Endometrial microvascular endothelial cells (primary cell): ENCODE results near the gene KIAA0930. TPM values are rescaled to one million over a fixed set of nuclear protein-coding genes. Genes with fewer than 3 reads are reported as not detected.

ENCODE experiments used
- in situ Hi-C: cut with HindIII; loops from 2 replicates; pipeline ENCODE4 v1.10.0; 2017; ENCODE audit warnings: low sequenced_read_pairs, low pct_unique_long_range_greater_than_20kb; ENCODE audit errors: inconsistent ontology term
- total RNA-seq: library from RNA; depleted of rRNA; stranded (reverse); fragments of >200 nt; gene quantifications from one replicate; pipeline ENCODE4 v1.2.3, GENCODE V29; 2015; ENCODE audit errors: inconsistent ontology term

KIAA0930 gene
- total RNA-seq, 1 donor from 2014 or later: 37.9 TPM

DNA sequence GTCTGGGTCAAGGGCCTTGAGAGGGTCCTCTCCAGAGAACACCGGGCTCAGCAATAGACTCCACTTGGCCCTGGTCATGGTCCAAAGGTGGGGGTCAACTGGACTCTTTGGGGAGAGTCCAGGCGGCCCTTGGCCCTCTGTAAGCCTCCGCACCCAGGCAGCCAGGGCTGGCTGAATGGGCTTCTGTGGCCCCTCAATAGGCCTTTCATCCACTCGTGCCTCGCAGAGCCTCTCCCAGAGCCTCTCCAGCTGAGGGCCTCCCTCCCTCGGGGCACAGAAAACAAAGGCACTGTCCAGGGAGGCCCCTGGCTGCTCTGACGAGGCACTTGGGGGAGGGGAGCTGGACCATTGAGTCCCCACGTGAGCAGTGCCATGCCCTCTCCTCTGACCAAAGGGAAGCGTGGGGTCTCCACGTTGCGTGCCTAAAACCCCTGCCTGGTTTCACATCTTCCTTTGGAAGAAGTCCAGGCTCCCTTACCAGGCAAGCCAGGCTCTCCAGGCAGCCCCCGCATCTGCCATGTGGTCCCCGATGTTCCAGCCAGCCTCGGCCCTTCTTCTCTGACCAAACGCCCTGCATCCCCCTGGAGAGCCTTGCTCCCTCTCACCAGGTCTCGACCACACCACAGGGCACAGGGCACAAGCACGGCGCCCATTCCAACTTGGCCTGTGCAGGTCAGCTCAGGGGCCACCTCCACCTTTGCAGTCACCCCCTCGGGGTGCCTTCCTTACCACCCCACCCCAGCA is 15.5 kb downstream of the KIAA0930 start:
- in situ Hi-C loops: no loop called here

DNA sequence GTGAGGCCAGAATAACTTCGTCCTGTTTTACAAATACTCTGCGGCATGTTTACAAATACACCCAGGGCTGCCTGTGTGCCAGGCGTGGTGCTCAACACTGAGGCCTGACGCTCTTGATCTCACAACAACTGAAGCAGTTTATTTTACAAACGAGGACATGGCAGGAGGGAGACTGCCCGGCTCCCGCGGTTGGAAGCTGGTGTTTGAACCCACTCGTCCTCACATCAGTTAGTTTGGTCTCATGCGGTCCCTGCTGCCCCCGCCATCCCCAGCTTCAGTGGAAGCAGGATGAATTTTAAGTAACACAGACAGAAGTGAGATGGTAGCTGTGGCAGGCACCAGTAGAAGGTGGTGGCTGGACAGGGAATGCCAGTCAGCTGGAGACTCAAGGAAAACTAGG is 16.4 kb downstream of the KIAA0930 start:
- in situ Hi-C loops: no loop called here

DNA sequence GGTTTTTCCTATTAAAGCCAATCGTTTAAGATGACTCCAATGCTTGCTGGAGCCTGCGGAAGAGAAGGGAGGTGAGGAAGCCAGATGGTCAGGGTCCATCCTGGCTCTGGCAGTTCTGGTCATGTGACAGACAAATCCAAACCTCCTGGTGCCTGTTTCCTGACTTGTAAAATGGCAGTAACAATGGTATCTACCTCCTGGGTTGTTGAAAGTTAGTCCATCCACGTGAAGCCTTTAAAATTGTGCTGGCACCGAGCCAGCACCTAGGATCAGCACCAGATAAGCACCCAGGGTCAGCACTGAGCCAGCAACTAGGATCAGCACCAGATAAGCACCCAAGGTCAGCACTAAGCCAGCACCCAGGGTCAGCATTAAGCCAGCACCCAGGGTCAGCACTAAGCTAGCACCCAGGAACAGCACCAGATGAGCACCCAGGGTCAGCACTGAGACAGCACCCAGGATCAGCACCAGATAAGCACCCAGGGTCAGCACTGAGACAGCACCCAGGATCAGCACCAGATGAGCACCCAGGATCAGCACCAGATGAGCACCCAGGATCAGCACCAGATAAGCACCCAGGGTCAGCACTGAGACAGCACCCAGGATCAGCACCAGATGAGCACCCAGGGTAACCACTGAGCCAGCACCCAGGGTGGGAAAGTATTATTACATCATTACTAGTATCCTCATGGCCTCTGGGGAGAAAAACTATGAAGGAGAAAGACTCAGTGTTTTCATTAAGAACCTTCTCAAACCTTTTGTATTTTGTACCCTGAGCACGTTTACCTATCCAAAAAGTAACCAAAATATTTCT is 17.2 kb downstream of the KIAA0930 start:
- in situ Hi-C loops: no loop called here

GRCh38 chr22:45221201-45221600 is 19.5 kb downstream of the KIAA0930 start:
- in situ Hi-C loops: no loop called here

GRCh38 chr22:45218976-45219375 is 21.7 kb downstream of the KIAA0930 start:
- in situ Hi-C loops: no loop called here

- in situ Hi-C loops: no loop called here
Measured at GRCh38 chr22:45217806-45218205, 22.9 kb downstream of the KIAA0930 start.

DNA sequence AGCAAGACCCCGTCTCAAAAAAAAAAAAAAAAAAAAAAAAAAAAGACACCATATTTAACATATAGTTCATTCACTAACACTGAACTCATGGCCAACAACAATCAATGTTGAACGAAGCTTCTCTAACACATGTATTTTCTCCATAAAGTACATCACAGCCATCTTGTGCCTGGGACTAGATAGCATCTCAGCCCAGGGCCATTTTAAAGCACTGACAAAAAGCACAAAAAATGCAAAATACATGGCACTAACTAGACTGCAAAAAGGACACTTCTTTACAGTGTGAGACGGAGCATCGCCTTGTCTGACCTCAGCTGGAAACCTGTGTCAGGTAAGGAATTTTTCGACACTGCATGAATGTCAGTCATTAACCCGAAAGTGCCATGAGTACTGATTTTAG is 23.3 kb downstream of the KIAA0930 start:
- in situ Hi-C loops: no loop called here

DNA sequence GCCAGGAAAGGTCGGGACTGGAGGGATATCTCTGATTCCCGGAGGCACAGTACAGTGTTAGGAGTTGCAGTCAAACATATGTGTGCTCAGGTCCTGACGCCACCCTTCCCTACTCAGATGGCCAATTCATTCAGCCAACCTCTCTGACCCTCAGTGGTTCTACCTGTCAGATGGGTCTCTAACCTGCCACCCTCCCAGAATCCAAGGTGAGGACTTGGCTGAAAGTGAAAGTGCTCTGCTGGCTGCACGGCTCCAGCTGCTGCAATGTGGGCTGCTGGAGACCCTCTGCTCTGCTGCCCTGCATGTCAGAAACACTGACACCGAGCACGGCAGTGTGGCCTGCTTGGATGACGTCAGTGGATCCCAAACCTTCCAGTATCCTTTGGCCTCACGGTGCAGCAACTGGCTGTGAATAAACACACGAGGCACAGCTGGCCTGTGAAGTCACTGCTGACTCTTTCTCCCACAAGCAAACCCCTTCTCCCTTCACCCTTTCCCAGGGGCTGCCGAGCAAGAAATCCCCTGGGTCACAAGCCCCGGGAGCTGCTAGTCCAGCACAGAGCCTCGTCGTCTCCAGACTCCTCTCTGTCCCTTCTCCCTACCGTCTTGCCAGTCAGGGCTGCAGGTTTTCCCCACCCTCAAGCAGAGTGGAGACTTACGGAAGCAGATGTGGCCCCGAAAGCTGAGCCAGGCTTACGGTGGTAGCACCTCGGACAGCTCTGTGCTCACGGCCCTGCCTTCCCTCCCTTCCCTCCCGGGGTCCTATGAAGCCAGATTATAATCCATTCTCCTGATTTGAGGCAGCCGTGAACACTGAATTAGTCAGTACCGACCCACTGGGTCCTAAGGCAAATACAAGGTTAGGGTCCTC is 24.3 kb downstream of the KIAA0930 start:
- in situ Hi-C loops: no loop called here

- in situ Hi-C loops: no loop called here
Measured at GRCh38 chr22:45212992-45213751, 27.5 kb downstream of the KIAA0930 start.

DNA sequence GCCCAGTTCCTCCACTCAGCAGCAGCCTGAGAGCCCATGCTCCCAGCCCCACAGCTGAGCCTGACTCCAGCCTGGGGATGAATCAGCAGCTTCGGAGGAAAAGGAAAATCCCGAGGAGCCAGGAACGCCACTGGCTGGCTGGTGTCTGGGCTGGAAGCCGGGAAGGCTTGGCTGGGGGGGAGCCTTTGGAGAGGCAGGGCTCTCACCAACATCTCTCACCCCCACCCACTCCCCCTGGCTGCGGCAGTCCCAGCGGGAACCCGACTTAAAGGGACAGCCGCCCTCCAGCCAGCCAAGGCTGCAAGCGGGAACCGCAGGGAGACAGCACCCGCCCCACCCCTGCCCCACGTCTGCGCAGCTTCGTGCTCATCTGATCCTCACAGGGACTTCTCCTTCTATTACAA is 28.4 kb downstream of the KIAA0930 start:
- in situ Hi-C loops: no loop called here

DNA sequence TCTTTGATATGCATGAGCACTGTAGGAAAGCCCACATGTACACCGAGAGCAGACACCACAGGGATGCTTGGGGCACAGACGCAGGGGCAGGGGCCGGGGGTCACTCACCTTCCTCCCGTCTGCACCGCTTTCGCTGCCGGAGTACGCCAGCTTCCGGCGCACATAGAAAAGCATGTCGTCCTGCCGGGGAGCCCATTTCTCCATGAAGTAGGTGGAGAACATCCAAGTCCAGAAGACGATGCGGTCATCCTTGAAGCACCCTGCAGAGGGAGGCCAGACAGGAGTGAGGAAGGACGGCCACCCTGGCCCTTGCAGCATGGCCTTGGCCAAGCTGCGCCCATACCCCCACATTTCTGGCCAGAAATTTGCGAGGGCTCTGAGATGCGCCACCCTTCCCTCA is 28.8 kb downstream of the KIAA0930 start:
- in situ Hi-C loops: no loop called here

DNA sequence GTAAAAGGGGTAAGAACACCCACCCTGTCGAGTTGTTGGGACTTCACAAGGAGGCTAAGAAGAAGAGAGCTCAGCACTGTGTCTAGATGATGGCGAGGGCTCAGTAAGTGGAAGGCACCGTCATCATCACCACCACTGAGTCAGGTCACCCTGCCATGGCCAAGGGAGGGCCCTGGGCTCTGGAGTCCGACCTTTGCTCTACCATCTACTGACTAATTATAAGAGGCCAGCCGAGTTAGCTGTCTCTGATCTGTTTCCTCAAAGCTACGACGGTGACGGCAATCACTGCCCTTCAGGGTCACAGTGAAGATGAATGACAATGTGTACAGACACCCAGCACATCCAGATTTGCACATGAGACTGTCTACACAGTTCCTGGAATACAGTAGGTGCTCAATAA is 29.3 kb downstream of the KIAA0930 start:
- in situ Hi-C loops: no loop called here

DNA sequence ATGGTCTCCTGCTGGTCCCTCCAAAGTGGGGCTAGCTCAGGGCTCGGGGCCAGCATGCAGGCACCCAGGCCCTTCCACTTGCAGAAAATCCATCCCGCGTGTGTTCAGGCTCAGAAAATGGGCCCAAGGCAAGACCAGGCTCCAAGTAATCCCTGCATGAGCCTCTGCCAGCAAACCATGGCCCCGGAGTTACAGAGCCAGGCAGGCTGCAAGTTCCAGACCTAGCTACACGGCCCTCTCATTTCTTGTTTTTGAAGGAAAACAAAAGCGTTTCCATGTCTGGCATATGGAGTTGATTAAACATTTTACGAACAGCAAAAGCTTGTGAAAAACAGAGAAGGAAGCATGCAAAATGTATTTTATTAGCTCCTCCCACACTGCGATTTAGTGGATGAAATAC is 29.7 kb downstream of the KIAA0930 start:
- in situ Hi-C loops: no loop called here

DNA sequence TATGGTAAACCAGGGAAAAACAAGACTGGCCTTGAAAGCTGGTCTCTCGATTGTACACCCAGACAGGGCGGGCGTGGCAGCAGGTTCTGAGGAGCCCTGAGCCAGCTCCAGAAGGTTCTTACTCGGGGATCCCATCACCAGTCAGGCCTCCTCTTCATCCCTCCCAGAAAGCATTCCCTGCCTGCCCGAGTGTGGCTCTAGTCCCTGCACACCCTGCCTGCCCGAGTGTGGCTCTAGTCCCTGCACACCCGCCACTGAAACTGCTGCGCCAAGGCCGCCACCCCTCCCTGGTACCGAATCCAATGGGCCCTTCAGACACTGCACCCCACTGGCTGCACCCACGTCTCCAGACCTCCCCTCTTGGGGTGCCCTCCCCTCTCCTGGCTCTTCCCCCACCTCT is 30.1 kb downstream of the KIAA0930 start:
- in situ Hi-C loops: no loop called here

DNA sequence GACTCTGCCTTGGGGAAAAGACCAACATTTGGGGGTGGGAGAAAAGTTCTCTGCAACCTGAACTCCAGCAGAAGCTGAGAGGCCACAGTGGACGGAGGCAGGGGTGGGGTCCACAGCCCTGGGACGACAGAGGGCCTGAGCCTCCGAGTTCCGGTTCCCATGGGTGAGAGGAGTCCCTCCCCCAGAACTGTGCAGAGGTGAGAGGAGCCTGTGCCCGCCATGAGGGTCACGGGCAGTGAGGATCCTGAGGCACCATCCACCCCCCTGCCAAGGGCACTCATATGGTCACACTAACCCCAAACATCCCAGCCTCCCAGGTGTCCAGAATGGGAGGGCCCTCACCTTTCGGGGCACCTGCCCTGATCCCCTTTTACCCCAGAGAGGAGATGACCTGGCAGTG is 30.5 kb downstream of the KIAA0930 start:
- in situ Hi-C loops: no loop called here

DNA sequence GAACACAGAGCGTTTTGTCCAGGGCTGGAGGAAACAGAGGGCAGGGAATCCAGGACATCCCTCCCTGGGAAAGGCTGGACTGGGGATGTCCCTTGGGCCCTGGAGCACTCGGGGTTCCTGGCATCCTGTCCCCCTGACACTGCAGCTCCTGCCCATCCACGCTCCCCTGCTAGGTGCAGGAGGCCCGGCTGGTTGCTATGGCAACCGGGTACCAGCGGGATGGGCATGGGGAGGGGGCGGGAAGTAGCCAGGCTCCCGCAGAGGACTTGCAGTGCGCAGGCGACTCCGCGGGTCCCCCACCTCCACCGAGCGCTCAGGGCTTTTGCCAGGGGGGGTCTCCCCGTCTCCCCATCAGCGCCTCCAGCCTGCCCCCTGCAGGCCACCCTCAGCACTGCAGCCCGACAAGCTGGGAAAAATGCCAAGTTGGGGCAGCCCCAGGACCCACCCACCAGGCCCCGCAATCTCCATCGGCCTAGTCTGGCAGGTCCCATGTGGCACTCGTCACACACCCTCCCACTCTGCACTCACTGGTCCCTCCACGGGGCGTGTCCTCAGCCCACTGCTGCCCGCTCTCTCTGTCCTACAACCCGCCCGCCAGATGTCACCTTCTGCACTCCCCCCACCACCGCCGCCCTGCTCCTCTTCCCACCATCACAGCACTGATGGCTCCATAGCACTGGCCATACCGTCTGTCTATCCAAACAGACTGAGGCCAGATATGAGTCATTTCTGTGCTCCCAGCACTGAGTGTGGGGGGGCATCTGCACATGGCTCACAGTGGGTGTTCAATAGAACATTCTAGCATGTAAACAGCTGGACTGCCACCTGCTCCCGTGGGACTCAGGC is 31.5 kb downstream of the KIAA0930 start:
- in situ Hi-C loops: no loop called here

- in situ Hi-C loops: no loop called here
Measured at GRCh38 chr22:45208696-45208992, 32.0 kb downstream of the KIAA0930 start.

GRCh38 chr22:45207981-45208664 is 32.6 kb downstream of the KIAA0930 start:
- in situ Hi-C loops: no loop called here
